ENCODE results near the gene PDIA5.

Gene PDIA5

DNA sequence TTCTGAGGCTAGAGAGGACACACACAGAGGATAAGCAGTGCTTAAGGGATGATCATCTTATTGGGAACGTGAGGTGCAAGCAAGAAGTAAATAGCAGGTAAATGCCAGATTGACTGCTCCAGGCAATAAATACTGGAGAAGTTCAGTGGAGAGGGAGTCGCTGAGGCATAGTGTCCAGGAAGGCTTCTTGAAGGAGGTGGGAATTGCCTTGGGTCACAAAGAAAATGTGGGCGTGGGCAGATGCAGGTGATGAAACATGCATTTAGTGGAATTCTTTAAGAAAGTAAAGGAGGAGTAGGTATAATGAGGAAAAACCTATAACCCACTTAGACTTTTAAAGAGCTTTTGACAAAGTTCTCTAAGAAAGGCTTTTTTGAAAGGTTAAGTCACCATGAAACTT, 31.8 kb upstream of the PDIA5 start:
- TF ChIP-seq EZH2 (IDR thresholded peaks at IDR 0.05; ENCODE audit: borderline replicate concordance, low read length) = no peak
- TF ChIP-seq, protein P1, sequence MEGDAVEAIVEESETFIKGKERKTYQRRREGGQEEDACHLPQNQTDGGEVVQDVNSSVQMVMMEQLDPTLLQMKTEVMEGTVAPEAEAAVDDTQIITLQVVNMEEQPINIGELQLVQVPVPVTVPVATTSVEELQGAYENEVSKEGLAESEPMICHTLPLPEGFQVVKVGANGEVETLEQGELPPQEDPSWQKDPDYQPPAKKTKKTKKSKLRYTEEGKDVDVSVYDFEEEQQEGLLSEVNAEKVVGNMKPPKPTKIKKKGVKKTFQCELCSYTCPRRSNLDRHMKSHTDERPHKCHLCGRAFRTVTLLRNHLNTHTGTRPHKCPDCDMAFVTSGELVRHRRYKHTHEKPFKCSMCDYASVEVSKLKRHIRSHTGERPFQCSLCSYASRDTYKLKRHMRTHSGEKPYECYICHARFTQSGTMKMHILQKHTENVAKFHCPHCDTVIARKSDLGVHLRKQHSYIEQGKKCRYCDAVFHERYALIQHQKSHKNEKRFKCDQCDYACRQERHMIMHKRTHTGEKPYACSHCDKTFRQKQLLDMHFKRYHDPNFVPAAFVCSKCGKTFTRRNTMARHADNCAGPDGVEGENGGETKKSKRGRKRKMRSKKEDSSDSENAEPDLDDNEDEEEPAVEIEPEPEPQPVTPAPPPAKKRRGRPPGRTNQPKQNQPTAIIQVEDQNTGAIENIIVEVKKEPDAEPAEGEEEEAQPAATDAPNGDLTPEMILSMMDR (IDR thresholded peaks at IDR 0.05; ENCODE audit: low read length) = no peak
- no peak overlapping the region for H2AFZ ChIP-seq (ENCODE audit: low read length)
- no peaks in the 10 kb centered on the region for H4K20me1 ChIP-seq (ENCODE audit: insufficient read depth, low read length)
- no peak overlapping the region for H3K4me3 ChIP-seq (ENCODE audit: low read depth, low read length, poor library complexity, severe bottlenecking)
- no peak overlapping the region for H3K9ac ChIP-seq (ENCODE audit: low read length)
- H3F3A ChIP-seq (ENCODE audit: insufficient read depth, low read length) = no peaks in the 10 kb centered on the region
- H3K4me1 ChIP-seq (ENCODE audit: insufficient read depth, low read length, severe bottlenecking) = no peaks in the 10 kb centered on the region
- no peaks in the 10 kb centered on the region for H3K9me2 ChIP-seq (ENCODE audit: low read depth, low read length)
- H3K4me2 ChIP-seq (ENCODE audit: low read length) = no peak overlapping the region
- H3K27ac ChIP-seq (ENCODE audit: low read depth, low read length, poor library complexity, severe bottlenecking) = no peak overlapping the region
- no peaks in the 10 kb centered on the region for H3K79me2 ChIP-seq (ENCODE audit: insufficient read depth, low read length)
- no peaks in the 10 kb centered on the region for H3K9me3 ChIP-seq (ENCODE audit: low read length)
- H3K27me3 ChIP-seq (ENCODE audit: insufficient read depth, low read length) = no peaks in the 10 kb centered on the region; the same call in 1 of the 2 replicates
- no peaks in the 10 kb centered on the region for H3K36me3 ChIP-seq (ENCODE audit: insufficient read depth, low read length)

DNA sequence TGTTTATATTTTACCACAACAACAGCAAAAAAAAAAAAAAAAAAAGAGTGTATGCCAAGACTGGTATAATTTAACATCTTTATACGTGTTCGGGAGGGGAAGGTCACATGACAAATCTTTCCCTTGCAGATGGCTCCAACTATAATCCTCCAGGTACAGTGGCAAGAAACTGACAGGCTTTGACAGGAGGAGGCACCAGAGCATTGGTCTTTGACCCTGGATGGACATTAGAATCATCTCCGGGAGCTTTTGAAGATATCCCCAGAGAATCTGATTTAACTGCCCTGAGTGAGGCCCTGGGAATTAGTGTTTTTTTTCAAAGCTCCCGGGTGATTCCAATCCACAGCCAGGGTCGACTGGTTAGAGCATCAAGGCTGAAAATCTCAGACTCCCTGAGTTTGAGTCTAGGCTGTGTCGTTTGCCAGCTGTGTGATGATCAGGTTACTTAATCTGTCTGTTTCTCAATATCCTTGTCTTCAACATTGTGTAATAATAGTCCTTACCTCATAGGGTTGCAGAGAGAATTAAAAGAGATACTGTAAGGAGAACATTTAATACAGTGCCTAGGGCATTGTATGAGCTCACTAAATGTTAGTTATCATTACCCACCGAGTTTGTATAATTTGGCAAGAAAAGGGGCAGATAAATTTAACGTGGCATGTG, 30.3 kb upstream of the PDIA5 start:
- Histone ChIP-seq H3K4me1 (ENCODE audit: insufficient read depth, low read length, severe bottlenecking) (no peaks in the 10 kb centered on the region), H3K79me2 (ENCODE audit: insufficient read depth, low read length) (no peaks in the 10 kb centered on the region), H3K9ac (ENCODE audit: low read length) (no peak overlapping the region), H3K4me2 (ENCODE audit: low read length) (no peak overlapping the region), H3K9me3 (ENCODE audit: low read length) (no peaks in the 10 kb centered on the region), H3K9me2 (ENCODE audit: low read depth, low read length) (no peaks in the 10 kb centered on the region), H4K20me1 (ENCODE audit: insufficient read depth, low read length) (no peaks in the 10 kb centered on the region), H3K36me3 (ENCODE audit: insufficient read depth, low read length) (no peaks in the 10 kb centered on the region), H3F3A (ENCODE audit: insufficient read depth, low read length) (no peaks in the 10 kb centered on the region), H2AFZ (ENCODE audit: low read length) (no peak overlapping the region), H3K4me3 (ENCODE audit: low read depth, low read length, poor library complexity, severe bottlenecking) (no peak overlapping the region), H3K27me3 (ENCODE audit: insufficient read depth, low read length) (no peaks in the 10 kb centered on the region; the same call in 1 of the 2 replicates), H3K27ac (ENCODE audit: low read depth, low read length, poor library complexity, severe bottlenecking) (no peak overlapping the region)
- TF ChIP-seq, protein P1 (IDR thresholded peaks at IDR 0.05; ENCODE audit: low read length) = no peak
- no peak for TF ChIP-seq EZH2 (IDR thresholded peaks at IDR 0.05; ENCODE audit: borderline replicate concordance, low read length)

DNA sequence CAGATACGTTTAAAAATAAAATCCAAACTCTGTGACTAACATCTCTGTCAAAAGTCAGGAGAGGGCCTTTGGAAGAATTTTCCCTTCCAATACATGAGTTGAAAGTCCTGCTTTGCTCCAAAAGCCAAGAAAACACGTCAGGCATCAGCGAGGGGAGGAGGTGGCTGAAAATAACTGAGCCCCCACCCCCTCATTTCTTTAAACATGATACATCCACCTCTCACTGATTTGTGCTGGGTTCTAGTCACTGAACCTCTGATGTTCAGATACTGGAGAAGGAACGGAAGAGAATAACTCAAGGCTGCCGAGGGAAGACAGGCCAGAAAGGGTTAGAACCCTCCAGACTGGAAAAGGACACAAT, 29.8 kb upstream of the PDIA5 start:
- Histone ChIP-seq H3K4me3 (ENCODE audit: low read depth, low read length, poor library complexity, severe bottlenecking) (no peak overlapping the region), H3K4me2 (ENCODE audit: low read length) (no peak overlapping the region), H3K36me3 (ENCODE audit: insufficient read depth, low read length) (no peaks in the 10 kb centered on the region), H3K27me3 (ENCODE audit: insufficient read depth, low read length) (no peaks in the 10 kb centered on the region; the same call in 1 of the 2 replicates), H3K9ac (ENCODE audit: low read length) (no peak overlapping the region), H4K20me1 (ENCODE audit: insufficient read depth, low read length) (no peaks in the 10 kb centered on the region), H2AFZ (ENCODE audit: low read length) (no peak overlapping the region), H3F3A (ENCODE audit: insufficient read depth, low read length) (no peaks in the 10 kb centered on the region), H3K79me2 (ENCODE audit: insufficient read depth, low read length) (no peaks in the 10 kb centered on the region), H3K4me1 (ENCODE audit: insufficient read depth, low read length, severe bottlenecking) (no peaks in the 10 kb centered on the region), H3K9me2 (ENCODE audit: low read depth, low read length) (no peaks in the 10 kb centered on the region), H3K27ac (ENCODE audit: low read depth, low read length, poor library complexity, severe bottlenecking) (no peak overlapping the region), H3K9me3 (ENCODE audit: low read length) (no peaks in the 10 kb centered on the region)
- TF ChIP-seq, protein P1 (IDR thresholded peaks at IDR 0.05; ENCODE audit: low read length) = no peak
- TF ChIP-seq EZH2 (IDR thresholded peaks at IDR 0.05; ENCODE audit: borderline replicate concordance, low read length) = no peak
